GM19397 (cell line): ENCODE measurements around the gene PGLYRP2.

Experiments
- ATAC-seq: cut with Tn5 transposase; IDR thresholded peaks from one replicate; pipeline ENCODE4 v1.9.1; 2021; ENCODE audit warnings: mild to moderate bottlenecking, moderate library complexity; ENCODE audit not compliant: unreplicated experiment

Gene PGLYRP2

DNA sequence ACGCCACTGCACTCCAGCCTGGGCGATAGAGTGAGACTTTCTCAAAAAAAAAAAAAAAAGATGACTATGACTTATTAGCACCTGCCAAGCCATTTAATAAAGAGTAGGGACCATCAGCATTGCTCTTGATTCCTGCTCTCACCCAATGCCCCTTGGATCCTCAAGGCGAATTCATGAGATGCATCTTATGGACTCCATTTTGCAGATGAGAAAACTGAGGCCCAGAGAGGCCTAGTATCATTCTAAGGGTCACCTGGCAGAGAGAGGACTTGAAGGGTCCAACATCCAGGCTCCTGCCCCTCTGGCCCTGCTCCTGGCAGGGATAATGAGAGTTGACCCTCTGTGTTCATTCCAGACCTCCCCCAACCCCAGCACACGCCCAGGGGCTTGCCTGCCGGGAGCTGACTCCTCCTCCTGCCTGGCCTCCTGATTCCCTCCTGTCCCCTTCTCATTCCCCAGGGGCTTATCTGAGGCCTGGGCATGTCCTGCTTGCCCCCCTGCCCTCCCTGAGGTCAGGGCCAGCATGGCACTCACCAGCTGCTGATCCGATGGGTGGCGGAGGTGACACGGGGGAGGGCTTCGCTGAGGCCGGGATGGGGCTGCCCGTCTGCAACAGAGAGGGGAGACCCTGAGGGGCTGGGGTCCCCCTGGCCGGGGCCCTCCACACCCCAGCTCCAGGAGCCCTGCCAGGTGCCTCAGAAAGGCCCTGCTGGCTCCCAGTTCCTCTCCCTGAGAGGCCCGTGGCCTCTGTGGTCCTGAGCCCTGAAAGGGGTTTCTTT is 37.0 kb downstream of the PGLYRP2 start:
- no peak for ATAC-seq

GRCh38 chr19:15441317-15441716 is 38.0 kb downstream of the PGLYRP2 start:
- ATAC-seq: no peak

- ATAC-seq: no peak
Measured at GRCh38 chr19:15439821-15440641, 39.3 kb downstream of the PGLYRP2 start.

DNA sequence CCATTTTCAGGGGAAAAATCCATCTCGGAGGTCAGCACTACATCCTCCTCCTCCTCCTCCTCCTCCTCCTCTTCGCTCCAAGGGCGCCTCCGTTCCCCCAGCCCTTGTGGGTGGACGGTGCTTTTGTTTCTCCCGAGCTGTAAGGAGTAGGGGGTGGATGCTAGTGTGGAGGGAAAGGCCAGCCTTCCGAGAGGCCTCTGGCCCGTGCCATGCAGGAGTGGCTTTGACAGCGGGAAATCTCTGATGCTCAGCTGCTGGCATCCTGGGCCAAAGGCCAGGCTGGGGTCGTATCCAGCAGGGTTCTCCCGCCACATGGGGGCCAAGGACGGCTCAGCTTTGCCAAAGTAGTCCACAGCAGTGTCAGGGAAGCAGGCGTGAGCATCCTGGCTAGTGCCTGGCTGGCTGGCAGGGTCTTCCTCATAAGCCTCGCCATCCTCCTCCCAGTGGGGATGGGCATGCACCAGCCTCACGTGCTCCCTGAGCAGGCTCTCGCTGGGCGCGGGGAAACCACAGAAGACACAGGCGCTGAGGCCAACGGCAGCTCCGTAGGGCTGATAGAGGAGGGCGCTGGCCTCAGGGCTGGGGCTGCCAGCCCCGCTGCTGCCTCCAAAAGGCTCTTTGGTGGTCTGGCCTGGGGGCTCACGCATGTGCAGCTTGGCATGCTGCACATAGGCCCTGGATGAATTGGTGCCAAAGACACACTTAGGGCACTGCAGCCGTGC is 40.1 kb downstream of the PGLYRP2 start:
- no peak for ATAC-seq

DNA sequence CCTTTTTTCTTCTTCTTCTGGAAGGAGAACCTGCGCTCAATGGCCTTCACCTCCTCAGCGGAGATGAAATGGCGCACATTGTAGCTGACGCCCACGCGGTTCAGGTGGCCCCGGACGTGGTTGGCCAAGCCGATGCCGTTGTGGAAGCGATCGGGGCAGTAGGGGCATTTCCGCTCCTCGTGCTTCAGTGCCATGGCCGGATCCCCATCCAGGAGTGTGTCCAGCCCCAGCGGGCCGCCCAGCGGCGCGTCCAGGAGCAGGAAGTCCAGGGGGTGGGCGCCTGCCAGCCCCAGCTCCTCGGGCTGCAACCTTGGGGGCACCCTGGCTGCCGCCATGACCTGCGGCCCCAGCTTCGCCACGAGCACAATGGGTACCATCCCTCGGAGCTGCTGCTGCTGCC is 40.7 kb downstream of the PGLYRP2 start:
- ATAC-seq: no peak

DNA sequence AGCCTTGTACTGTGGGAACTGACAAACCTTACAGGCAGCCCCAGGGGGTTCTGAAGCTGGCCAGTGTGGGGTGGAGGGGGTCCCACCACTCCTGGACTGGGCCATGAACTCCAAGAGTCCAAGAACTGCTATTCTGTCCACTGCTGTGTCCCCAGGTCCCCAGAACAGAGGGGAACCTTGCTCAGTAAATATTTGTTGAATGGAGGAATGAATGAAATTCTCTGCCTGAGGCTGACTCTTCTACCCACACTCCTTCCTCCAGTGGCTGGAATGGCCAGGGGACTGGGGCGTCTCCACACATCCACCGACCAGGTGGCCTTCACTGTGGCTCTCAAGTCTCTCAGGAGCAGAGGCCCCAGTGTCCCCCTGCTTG is 41.2 kb downstream of the PGLYRP2 start:
- no peak for ATAC-seq

DNA sequence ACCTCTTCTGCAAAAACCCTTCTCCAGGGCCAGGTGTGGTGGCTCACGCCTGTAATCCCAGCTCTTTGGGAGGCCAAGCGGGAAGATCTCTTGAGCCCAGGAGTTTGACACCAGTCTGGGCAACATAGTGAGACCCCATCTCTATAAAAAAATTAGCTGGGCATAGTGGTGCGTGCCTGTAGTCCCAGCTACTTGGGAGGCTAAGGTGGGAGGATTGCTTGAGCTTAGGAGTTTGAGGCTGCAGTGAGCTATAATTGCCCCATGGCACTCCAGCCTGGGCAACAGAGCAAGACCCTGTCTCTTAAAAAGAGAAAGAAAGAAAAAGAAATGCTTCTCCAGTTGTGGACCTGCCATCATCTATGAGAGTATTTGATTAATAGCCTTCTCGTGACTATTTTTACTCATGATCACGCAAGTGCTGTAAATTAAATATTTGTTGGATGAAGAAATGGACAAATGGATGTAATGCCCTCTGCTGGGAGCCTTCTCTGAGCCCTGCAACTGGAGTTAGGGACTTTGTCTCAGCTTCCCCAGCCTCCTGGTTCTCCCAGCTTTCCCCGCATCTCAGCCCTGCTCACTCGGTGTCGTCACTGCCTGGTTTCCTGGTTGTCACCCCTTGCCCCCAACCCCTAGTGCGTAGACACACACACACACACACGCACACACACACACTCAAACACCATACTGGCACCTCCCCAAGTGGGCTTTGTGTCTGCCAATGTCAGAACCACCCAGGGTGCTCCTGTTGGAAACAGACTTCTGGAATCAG is 41.8 kb downstream of the PGLYRP2 start:
- no peak for ATAC-seq

DNA sequence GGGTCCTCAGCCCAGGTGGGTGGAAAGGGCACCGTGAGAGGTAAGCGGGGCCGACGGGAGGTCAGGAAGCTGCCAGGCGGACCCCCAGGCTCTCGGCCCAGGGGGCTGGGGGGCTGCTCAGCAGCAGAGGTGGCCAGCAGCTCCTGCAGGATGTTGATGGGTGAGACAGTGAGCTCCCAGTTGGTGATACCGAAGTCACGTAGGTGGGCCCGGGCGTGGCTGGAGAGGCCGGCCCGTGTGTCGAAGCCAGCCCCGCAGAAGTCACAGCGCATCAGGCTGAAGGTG is 42.5 kb downstream of the PGLYRP2 start:
- no peak for ATAC-seq

DNA sequence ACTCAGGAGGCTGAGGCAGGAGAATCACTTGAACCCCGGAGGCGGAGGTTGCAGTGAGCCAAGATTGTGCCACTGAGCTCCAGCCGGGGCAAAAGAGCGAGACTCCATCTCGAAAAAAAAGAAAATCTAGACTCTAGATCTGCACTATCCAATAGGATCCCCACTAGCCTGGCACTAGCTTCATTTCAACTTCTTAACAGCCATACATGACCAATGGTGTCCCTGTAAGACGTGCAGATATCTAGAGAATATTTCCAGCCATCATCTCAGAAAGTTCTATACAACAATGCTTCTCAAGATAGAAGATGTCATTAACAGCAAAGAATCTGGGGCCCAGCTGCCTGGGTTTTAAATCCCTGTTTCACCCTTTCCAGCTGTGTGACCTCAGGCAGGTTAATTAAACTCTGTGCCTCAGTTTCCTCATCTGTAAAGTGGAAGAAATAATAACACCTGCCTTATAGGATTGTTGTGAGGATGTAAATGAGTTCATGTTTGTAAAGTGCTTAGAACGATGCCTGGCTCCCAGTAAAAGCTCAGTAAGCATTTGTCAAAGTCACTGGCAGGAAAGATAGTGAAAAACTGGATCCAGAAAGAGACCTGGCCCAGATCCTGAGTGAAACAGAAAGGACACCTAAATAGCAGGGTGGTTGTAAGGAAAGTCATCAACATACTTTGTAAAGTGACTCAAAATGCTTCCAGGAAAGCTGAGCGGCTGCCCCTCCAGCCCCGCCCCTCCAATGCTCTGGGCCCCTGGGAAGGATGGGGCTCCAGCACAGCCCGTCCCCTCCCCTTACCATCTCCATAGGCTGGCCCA is 43.1 kb downstream of the PGLYRP2 start:
- no peak for ATAC-seq

DNA sequence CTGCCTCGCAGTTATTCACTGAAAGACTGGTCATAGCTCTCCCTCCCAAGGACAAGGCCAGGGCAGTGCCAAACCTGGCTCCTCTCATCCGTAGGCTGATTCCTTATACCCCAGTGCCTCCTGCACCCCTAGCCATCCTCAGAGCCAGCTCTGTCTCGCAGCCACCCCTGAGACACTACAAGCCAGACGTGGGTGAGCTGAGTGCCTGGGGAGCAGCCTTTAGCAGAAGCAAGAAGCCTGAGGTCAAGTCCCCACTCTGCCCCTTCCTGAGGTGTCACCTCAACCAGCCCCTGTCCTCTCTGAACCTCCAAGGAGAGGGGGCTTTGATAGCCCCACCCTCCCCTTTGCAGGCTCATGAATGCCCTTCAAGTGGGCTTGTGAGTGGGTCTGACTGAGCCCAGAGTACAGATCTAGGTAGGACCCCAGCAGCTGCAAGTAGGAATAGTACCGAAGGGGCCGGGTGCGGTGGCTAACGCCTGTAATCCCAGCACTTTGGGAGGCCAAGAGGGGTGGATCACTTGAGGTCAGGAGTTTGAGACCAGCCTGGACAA is 45.7 kb downstream of the PGLYRP2 start:
- ATAC-seq: no peak

DNA sequence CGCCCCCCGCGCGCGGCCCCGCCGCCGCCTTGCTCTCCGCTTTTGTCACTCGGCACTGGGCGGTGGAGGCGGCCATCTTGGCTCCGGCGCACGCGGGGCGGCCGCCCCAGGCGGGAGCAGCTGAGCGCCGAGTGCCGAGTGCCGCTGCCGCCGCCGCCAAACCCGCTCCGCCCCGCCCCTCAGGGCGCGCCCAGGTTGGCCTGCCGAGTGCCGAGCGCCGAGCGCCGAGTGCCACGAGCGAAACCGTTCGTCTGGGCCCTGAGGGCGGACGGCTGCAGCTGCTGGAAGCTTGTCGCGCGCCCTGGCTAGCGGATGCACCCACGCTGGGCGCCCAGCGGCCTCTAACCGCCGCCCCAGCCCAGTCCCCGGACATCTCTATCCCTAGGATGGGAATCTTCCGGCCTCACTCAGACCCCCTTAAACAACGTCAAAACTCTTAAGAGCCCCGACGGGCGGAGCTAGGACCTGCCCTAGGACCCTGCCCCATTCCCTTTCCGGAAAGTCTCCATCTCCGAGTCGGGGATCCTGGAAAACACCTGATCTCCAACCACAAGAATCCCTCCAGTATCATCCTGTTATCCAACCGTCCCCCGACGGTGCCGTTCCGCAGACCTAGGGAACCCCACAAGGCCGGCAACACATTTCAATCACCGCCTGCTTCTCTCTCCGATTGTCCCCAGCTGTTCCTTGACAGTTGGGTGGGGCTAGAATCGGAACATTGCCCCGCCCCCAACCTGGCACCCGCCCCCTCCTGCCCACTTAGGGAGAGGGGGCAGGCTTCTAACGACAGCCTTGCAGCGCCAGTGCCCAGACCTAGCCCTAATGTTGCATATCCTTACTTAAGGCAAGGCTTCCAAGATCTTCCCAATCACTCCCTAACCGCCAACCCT is 46.4 kb downstream of the PGLYRP2 start:
- ATAC-seq: peak; percentile 77

- no peak for ATAC-seq
Measured at GRCh38 chr19:15432018-15432494, 47.2 kb downstream of the PGLYRP2 start.

DNA sequence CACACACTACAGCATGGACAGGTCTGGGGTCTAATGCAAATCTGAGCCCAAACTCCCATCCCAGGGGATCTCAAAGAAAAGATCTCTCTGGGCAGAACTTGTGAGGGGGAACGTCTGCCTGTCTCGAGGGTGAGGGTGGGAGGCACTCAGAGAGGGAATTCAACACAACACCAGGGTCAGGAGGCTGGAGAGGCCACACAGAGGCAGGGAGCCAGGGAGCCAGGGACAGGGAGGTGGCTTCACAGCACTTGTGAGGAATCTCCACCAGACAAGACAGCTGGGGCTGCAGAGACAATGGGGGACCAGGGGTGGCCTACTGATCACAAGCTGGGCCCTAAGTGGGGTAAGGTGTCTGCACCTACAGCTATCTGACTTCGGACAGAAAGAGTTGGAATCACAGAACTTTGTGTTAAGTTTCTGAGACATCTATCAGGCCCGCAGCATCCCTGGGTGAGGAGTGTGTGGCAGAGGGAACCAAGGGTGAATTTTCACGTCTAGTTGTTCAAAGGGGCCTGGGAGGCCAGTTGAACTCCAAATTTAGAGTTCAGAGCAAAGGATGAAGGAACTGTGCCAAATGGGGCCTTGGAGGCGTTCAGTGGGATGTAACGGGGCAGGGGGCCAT is 47.8 kb downstream of the PGLYRP2 start:
- ATAC-seq: no peak

- ATAC-seq: no peak
Measured at GRCh38 chr19:15430526-15431120, 48.7 kb downstream of the PGLYRP2 start.

GRCh38 chr19:15429825-15430467 is 49.4 kb downstream of the PGLYRP2 start:
- ATAC-seq: no peak

DNA sequence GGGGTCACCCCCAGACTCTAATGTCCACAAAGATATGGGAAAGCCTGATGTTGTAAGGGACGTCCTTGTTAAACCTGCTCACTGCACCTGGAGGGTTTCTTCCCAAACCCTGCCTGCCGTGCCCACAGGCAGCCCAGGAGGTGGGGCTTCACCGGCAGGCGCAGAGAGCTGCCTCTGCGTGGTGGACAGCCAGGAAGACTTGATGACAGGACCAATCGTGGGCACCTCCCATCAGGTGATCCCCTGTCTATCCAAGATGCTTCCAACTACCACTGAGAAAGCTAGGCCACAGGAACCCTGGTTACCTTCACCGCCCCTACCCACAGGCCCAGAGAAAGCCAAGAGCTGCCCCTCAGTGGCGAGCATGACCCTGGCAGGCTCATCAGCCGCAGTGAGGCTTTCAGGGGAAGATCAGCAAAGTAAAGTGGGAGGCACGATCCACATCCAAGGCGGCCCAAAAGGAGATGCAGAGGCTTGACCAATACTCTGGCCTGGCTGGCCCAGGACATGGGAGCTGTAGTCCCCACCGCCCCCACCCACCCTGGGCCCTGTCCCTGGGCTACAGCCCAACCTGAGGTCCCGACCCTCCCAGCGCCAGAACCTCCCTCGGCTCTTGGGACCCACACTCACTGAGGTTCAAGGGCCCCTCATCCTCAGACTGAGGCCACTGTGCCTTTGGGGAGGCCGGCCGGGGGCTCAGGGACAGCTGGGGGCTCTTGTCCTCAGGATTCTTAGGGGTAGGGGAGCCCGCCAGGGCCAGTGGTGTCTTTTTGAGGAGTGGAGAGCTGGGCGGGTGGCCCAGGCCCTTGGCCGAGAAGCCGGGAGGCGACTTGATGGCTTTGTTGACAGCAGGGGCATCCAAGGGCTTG is 50.1 kb downstream of the PGLYRP2 start:
- ATAC-seq: no peak
